Measurements from ENCODE around the gene USP49. TPM values are rescaled to one million over a fixed set of nuclear protein-coding genes. Genes with fewer than 3 reads are reported as not detected.

The USP49 gene
- total and polyA plus RNA-seq, 2 of the 13 experiments (the other 11 are each of a cell fraction or from before 2014, with no cell fraction given): 2.9 to 4.3 TPM

GRCh38 chr6:41941280-41942066 is 46.3 kb upstream of the USP49 start, which contains the start of gene CCND3 (continued):
- TF ChIP-seq ZNF687 (CRISPR knock-in tag; IDR thresholded peaks at IDR 0.05): peak; percentile 83
- peak; percentile 62; the same call in 1 of the 2 replicates for TF ChIP-seq ATF5 (CRISPR knock-in tag; IDR thresholded peaks at IDR 0.05; ENCODE audit: low read depth)
- 0 out of 2 replicates have a peak, but pooled peaks have one; percentile 50 for TF ChIP-seq ZNF740 (CRISPR knock-in tag; IDR thresholded peaks at IDR 0.05)
- no peak for TF ChIP-seq NFE2 (CRISPR knock-in tag; IDR thresholded peaks at IDR 0.05)
- no peak; the same call in 1 of the 2 replicates for TF ChIP-seq GFI1 (CRISPR knock-in tag; IDR thresholded peaks at IDR 0.05; ENCODE audit: borderline replicate concordance)
- TF ChIP-seq SMARCE1 (IDR thresholded peaks at IDR 0.05; ENCODE audit: borderline replicate concordance): no peak
- TF ChIP-seq KMT2A (CRISPR knock-in tag; IDR thresholded peaks at IDR 0.05): peak; percentile 38; the same call in 1 of the 2 replicates
- no peak; the same call in 1 of the 2 replicates for TF ChIP-seq PAXIP1 (CRISPR knock-in tag; conservative IDR thresholded peaks at IDR 0.05)
- TF ChIP-seq DMTF1 (CRISPR knock-in tag; IDR thresholded peaks at IDR 0.05): 0 out of 2 replicates have a peak, but pooled peaks have one; percentile 30
- no peak for TF ChIP-seq NR1H2 (CRISPR knock-in tag; IDR thresholded peaks at IDR 0.05; ENCODE audit: borderline replicate concordance, low read depth)
- no peak for TF ChIP-seq ZNF224 (CRISPR knock-in tag; IDR thresholded peaks at IDR 0.05)
- TF ChIP-seq U2AF1 (optimal IDR thresholded peaks at IDR 0.05; ENCODE audit: low read depth, low read length): no peak
- TF ChIP-seq ZMAT3 (CRISPR knock-in tag; conservative IDR thresholded peaks at IDR 0.05): peak; percentile 70; the same call in 1 of the 2 replicates
- TF ChIP-seq RFXANK (CRISPR knock-in tag; IDR thresholded peaks at IDR 0.05): no peak
